Activated CD8-positive, alpha-beta memory T cell treated with anti-CD3 and anti-CD28 coated beads, Interleukin-2, amount 50 U/mL, for 1 hour (primary cell): ENCODE data around the gene ZDHHC20.
"Not testable (repeated sequence)": the region's sequence is repeated elsewhere in the genome, so short reads cannot be mapped to it uniquely, and the experiment has no call there.

Experiments
- DNase-seq: peaks from one replicate; pipeline ENCODE4 v3.0.0-alpha.2; 2020; ENCODE audit errors: extremely low read depth

The ZDHHC20 gene

GRCh38 chr13:21435687-21436151 is 23.4 kb downstream of the ZDHHC20 start:
- no peak for DNase-seq

- DNase-seq = no peak
Measured at GRCh38 chr13:21435231-21435630, 23.9 kb downstream of the ZDHHC20 start.

GRCh38 chr13:21434588-21434987 is 24.5 kb downstream of the ZDHHC20 start:
- no peak for DNase-seq

- no peak for DNase-seq
Measured at GRCh38 chr13:21429211-21429610, 29.9 kb downstream of the ZDHHC20 start.

GRCh38 chr13:21427741-21428140 is 31.4 kb downstream of the ZDHHC20 start:
- DNase-seq = no peak

GRCh38 chr13:21426238-21426637 is 32.9 kb downstream of the ZDHHC20 start:
- no peak for DNase-seq

GRCh38 chr13:21420706-21421105 is 38.4 kb downstream of the ZDHHC20 start:
- DNase-seq = no peak

GRCh38 chr13:21413013-21413412 is 46.1 kb downstream of the ZDHHC20 start:
- DNase-seq = no peak

GRCh38 chr13:21410453-21410852 is 48.6 kb downstream of the ZDHHC20 start:
- not testable (repeated sequence) for DNase-seq

GRCh38 chr13:21405309-21405708 is 53.8 kb downstream of the ZDHHC20 start:
- no peak for DNase-seq

GRCh38 chr13:21402586-21403307 is 56.4 kb downstream of the ZDHHC20 start:
- no peak for DNase-seq

GRCh38 chr13:21399741-21400140 is 59.4 kb downstream of the ZDHHC20 start:
- no peak for DNase-seq

GRCh38 chr13:21395953-21396352 is 63.1 kb downstream of the ZDHHC20 start:
- DNase-seq = no peak

- DNase-seq = no peak
Measured at GRCh38 chr13:21389124-21389523, 70.0 kb downstream of the ZDHHC20 start.

- DNase-seq = no peak
Measured at GRCh38 chr13:21385710-21386109, 73.4 kb downstream of the ZDHHC20 start.

GRCh38 chr13:21383090-21383489 is 76.0 kb downstream of the ZDHHC20 start:
- DNase-seq = no peak

- not testable (repeated sequence) for DNase-seq
Measured at GRCh38 chr13:21376998-21377985, 81.8 kb downstream of the ZDHHC20 start.

- DNase-seq = no peak
Measured at GRCh38 chr13:21372530-21372929, 86.6 kb downstream of the ZDHHC20 start.

- DNase-seq = no peak
Measured at GRCh38 chr13:21371011-21371410, 88.1 kb downstream of the ZDHHC20 start.

- peak; percentile 11 for DNase-seq
Measured at GRCh38 chr13:21365574-21365973, 93.5 kb downstream of the ZDHHC20 start.

- DNase-seq = no peak
Measured at GRCh38 chr13:21364916-21365315, 94.2 kb downstream of the ZDHHC20 start.

GRCh38 chr13:21364357-21364756 is 94.7 kb downstream of the ZDHHC20 start:
- DNase-seq = no peak

- no peak for DNase-seq
Measured at GRCh38 chr13:21362741-21363140, 96.4 kb downstream of the ZDHHC20 start.
